Activated CD8-positive, alpha-beta T cell treated with anti-CD3 and anti-CD28 coated beads for 36 hours (primary cell): ENCODE measurements around the gene ZBTB21. TPM values are rescaled to one million over a fixed set of nuclear protein-coding genes. Genes with fewer than 3 reads are reported as not detected.

Experiments
- ATAC-seq: fragments of 200-7000 bp; cut with Tn5 transposase; one replicate; pipeline ENCODE4 v1.10.0; 2021; ENCODE audit warnings: mild to moderate bottlenecking, moderate library complexity
- CTCF ChIA-PET: fragments of 350-600 bp; sonication (Branson Sonifier 250); formaldehyde crosslinking; loops from one replicate; lab custom pipeline; 2021; ENCODE audit warnings: antibody characterized with exemption; lab: Charles Lee
- POLR2A ChIA-PET: fragments of 350-600 bp; sonication (Branson Sonifier 250); formaldehyde crosslinking; loops from one replicate; lab custom pipeline; 2021; ENCODE audit warnings: antibody characterized with exemption; lab: Charles Lee
- DNase-seq: peaks from one replicate; pipeline ENCODE4 v3.0.0-alpha.2; 2020
- H3K27ac Mint-ChIP-seq: one replicate; pipeline ENCODE4 v1.8.0; 2021; ENCODE audit warnings: mild to moderate bottlenecking, mixed read lengths
- H3K27me3 Mint-ChIP-seq: one replicate; pipeline ENCODE4 v1.8.0; 2021; ENCODE audit warnings: mixed read lengths
- H3K36me3 Mint-ChIP-seq: one replicate; pipeline ENCODE4 v1.8.0; 2021; ENCODE audit warnings: low read depth, mixed read lengths
- H3K4me1 Mint-ChIP-seq: one replicate; pipeline ENCODE4 v1.8.0; 2021; ENCODE audit warnings: low read depth, mixed read lengths
- H3K4me3 Mint-ChIP-seq: one replicate; pipeline ENCODE4 v1.8.0; 2021; ENCODE audit warnings: mild to moderate bottlenecking, moderate library complexity, mixed read lengths
- H3K9me3 Mint-ChIP-seq: one replicate; pipeline ENCODE4 v1.8.0; 2021; ENCODE audit warnings: mixed read lengths
- intact Hi-C: fragments of 100-400 bp; cut with micrococcal nuclease; formaldehyde crosslinking; loops from one replicate; pipeline ENCODE4 v1.10.0; 2022
- total RNA-seq, 2 experiments: library from RNA; stranded (reverse); gene quantifications; one replicate each; pipeline ENCODE4 v1.2.3, GENCODE V29; 2021
- TF ChIP-seq, protein P1 (sequence below): fragments of 200-600 bp; IDR thresholded peaks from one replicate; pipeline ENCODE4 v1.8.0; 2022; ENCODE audit warnings: antibody characterized with exemption, mild to moderate bottlenecking

ZBTB21 gene
- total RNA-seq, 2 experiments from 2014 or later, result 29.6 to 29.7 TPM

DNA sequence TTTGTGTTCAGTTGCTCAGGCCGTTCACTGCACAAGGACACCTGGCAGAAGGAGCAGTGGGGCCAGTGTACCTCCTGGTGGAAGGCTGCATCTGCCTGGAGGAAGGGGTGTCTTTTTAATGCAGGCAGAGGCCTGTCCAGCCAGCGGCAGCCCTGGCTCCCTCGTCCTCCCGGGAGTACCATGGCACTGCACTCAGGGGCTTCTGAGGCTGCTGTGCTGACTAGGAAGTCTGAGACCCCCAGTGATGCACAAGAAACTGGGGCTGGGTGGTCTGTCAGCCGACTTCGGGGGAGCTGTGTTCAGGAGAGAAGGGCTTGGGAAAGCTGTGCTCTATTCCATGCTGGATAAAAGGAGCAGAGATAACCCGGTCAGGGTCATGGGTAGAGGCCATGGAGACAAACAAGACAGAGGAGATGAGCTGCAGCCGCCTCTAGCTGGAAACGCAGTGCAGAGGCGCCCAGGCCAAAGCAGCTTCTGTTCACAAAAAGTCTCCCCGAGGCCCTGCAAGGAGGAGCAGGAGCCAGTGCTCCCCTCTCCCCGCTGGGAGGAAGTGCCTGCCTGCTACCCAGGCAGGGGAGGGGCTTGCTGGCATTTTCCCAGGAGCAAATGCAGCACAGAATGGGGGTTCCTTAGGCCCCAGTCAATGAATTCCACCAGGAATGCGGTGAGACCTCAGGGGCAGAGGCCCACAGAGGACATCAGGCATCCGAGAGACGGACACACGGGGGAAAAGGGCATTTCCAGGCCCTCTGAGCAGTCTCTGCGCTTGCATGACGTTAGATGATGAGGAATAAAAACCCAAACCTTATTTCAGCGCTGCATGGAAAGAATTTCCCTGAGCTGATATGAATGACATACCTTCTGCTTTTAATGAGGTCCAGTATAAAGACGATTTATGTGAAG lies 39.2 kb downstream of the ZBTB21 start:
- Mint-ChIP-seq H3K9me3 (no peaks in the 10 kb centered on the region), H3K4me3 (no peak overlapping the region), H3K4me1 (peaks cover 13% of the 10 kb centered on the region), H3K36me3 (no peaks in the 10 kb centered on the region), H3K27me3 (no peaks in the 10 kb centered on the region), H3K27ac (no peak overlapping the region)
- DNase-seq (no peak), ATAC-seq (no peak)
- TF ChIP-seq, protein P1, sequence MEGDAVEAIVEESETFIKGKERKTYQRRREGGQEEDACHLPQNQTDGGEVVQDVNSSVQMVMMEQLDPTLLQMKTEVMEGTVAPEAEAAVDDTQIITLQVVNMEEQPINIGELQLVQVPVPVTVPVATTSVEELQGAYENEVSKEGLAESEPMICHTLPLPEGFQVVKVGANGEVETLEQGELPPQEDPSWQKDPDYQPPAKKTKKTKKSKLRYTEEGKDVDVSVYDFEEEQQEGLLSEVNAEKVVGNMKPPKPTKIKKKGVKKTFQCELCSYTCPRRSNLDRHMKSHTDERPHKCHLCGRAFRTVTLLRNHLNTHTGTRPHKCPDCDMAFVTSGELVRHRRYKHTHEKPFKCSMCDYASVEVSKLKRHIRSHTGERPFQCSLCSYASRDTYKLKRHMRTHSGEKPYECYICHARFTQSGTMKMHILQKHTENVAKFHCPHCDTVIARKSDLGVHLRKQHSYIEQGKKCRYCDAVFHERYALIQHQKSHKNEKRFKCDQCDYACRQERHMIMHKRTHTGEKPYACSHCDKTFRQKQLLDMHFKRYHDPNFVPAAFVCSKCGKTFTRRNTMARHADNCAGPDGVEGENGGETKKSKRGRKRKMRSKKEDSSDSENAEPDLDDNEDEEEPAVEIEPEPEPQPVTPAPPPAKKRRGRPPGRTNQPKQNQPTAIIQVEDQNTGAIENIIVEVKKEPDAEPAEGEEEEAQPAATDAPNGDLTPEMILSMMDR, result no peak
- POLR2A ChIA-PET, result no interaction called here
- intact Hi-C loops, result no loop called here
- CTCF ChIA-PET, result no interaction called here

DNA sequence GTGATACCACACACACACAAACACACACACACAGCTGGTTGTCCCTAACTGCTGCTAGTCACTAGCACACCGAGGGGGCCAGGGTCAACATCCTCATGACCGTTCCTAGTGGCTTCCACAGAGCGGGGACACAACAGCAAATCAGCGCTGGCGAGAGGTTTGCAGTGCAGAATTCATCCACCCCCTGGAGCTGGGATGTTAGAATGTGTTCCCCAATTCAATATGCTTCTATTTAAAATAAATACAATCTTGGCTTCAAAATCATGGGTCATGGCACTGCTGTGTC lies 40.1 kb downstream of the ZBTB21 start:
- ATAC-seq (no peak), DNase-seq (no peak)
- ChIA-PET POLR2A (interaction anchor here (1.1 kb wide), 1 partner anchor 32 kb away, joined by 3 read pairs; no protein-coding TSS in a partner anchor), CTCF (no interaction called here)
- TF ChIP-seq, protein P1, result no peak
- peaks cover 13% of the 10 kb centered on the region for H3K4me1 Mint-ChIP-seq
- H3K9me3 Mint-ChIP-seq, result no peaks in the 10 kb centered on the region
- H3K27me3 Mint-ChIP-seq, result no peaks in the 10 kb centered on the region
- no peak overlapping the region for H3K27ac Mint-ChIP-seq
- H3K36me3 Mint-ChIP-seq, result no peaks in the 10 kb centered on the region
- no peak overlapping the region for H3K4me3 Mint-ChIP-seq
- intact Hi-C loops, result no loop called here

DNA sequence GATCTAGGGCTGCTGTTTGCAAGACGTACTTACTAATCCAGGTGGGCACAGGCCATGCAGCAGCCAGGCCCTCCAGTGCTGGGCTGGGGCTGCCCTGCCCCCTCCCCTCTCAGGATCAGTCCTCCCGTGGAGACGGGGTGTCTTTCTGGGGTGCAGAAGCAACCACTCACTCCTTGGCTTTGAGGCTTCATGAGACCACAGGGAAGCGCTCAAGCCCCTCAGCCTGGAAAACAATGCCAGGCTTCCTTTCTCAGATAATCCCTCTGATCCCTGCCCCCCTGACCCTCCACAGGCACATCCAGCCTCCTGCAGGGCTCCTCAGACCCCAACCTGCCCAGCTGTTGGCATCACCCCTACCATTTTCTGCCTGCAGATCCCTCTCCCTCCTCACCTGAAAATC lies 42.5 kb downstream of the ZBTB21 start:
- H3K27ac Mint-ChIP-seq, result no peak overlapping the region
- ChIA-PET POLR2A (no interaction called here), CTCF (no interaction called here)
- TF ChIP-seq, protein P1, result no peak
- ATAC-seq (no peak), DNase-seq (no peak)
- no peaks in the 10 kb centered on the region for H3K9me3 Mint-ChIP-seq
- peaks cover 2% of the 10 kb centered on the region for H3K27me3 Mint-ChIP-seq
- H3K4me1 Mint-ChIP-seq, result no peaks in the 10 kb centered on the region
- H3K4me3 Mint-ChIP-seq, result no peak overlapping the region
- intact Hi-C loops, result no loop called here
- no peaks in the 10 kb centered on the region for H3K36me3 Mint-ChIP-seq

DNA sequence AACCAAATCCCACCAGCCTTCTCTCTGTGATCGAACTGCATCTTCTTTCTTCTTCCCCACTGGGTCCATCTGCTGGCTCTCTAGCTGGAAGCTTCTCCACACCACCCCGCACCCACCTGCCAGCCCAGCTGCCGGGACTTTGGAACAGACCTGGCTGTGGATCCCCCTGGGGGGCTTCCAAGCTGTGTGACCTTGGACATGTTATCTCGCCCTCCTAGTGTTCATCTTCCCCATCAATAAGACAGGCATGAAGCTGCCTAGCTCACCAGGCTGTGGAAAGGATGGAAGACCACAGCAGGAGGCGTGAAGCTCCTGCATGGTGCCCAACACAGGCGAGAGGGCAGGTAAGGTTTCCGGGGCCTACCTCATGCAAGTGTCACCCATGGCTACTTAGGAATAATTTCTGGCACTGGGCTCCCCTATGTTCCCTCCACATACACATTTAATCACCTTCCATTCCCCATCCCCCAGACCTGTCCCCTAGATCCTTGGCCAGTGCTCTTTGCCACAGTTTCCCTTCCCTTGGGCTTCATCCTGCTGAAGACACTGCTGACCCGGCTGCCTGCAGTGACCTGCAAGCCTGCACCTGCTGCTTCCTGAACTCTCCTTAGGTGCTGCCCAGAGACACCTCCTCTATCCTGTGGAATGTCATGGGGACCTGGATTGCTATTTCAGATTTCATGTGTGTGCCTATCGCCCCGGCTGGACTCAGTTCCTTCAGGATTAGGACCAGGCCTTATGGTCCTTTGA lies 43.1 kb downstream of the ZBTB21 start:
- Mint-ChIP-seq H3K9me3 (no peaks in the 10 kb centered on the region), H3K27ac (no peak overlapping the region), H3K4me1 (no peaks in the 10 kb centered on the region), H3K36me3 (no peaks in the 10 kb centered on the region), H3K27me3 (peaks cover 6% of the 10 kb centered on the region), H3K4me3 (no peak overlapping the region)
- DNase-seq, result no peak
- ChIA-PET POLR2A (no interaction called here), CTCF (no interaction called here)
- ATAC-seq, result no peak
- TF ChIP-seq, protein P1, result no peak
- intact Hi-C loops, result no loop called here
